ENCODE results near the gene LNX1.

The LNX1 gene

GRCh38 chr4:53586121-53586816, 5.0 kb downstream of the LNX1 start:
- H3K4me3 ChIP-seq (ENCODE audit: low read depth, low read length): no peak overlapping the region
- no peak for TF ChIP-seq CTCF (IDR thresholded peaks at IDR 0.05; ENCODE audit: low read depth, low read length, missing control alignments)
- no peak for DNase-seq (ENCODE audit: low read depth)

GRCh38 chr4:53584658-53585057, 6.6 kb downstream of the LNX1 start:
- DNase-seq (ENCODE audit: low read depth): no peak
- TF ChIP-seq CTCF (IDR thresholded peaks at IDR 0.05; ENCODE audit: low read depth, low read length, missing control alignments): no peak
- no peak overlapping the region for H3K4me3 ChIP-seq (ENCODE audit: low read depth, low read length)

- no peak for DNase-seq (ENCODE audit: low read depth)
- no peak for TF ChIP-seq CTCF (IDR thresholded peaks at IDR 0.05; ENCODE audit: low read depth, low read length, missing control alignments)
- H3K4me3 ChIP-seq (ENCODE audit: low read depth, low read length): no peak overlapping the region
Measured at GRCh38 chr4:53583513-53583912, 7.8 kb downstream of the LNX1 start.

- DNase-seq (ENCODE audit: low read depth): no peak
- TF ChIP-seq CTCF (IDR thresholded peaks at IDR 0.05; ENCODE audit: low read depth, low read length, missing control alignments): no peak
Measured at GRCh38 chr4:53582194-53582593, 9.1 kb downstream of the LNX1 start.

GRCh38 chr4:53580274-53580673, 11.0 kb downstream of the LNX1 start:
- H3K4me3 ChIP-seq (ENCODE audit: low read depth, low read length): no peak overlapping the region
- TF ChIP-seq CTCF (IDR thresholded peaks at IDR 0.05; ENCODE audit: low read depth, low read length, missing control alignments): no peak
- DNase-seq (ENCODE audit: low read depth): no peak

More at GRCh38 chr4:53582194-53582593, 9.1 kb downstream of the LNX1 start:
- H3K4me3 ChIP-seq (ENCODE audit: low read depth, low read length): no peak overlapping the region

- no peak for DNase-seq (ENCODE audit: low read depth)
- H3K4me3 ChIP-seq (ENCODE audit: low read depth, low read length): no peak overlapping the region
- TF ChIP-seq CTCF (IDR thresholded peaks at IDR 0.05; ENCODE audit: low read depth, low read length, missing control alignments): no peak
Measured at GRCh38 chr4:53579826-53580225, 11.5 kb downstream of the LNX1 start.

Measured in GM12864 (cell line).